Spleen (tissue), 11 donors: ENCODE measurements around the gene DUSP9. TPM values are rescaled to one million over a fixed set of nuclear protein-coding genes. Genes with fewer than 3 reads are reported as not detected.

Experiments used
- DNase-seq: peaks from one replicate; pipeline ENCODE4 v3.0.0-alpha.2; 2020
- H3K27ac ChIP-seq, 8 donors: fragments of 200-600 bp; sonication (generic) in 7 of 8; 1 replicate in 4 of 8; 2 replicates in 4 of 8; pipeline versions ENCODE4 v1.5.0 to v1.8.0; 2016 to 2021; ENCODE audit warnings: inconsistent platforms in 4 of 8, mild to moderate bottlenecking in 4 of 8, moderate library complexity in 1 of 8
- H3K27me3 ChIP-seq, 7 donors: fragments of 200-600 bp; sonication (generic) in 6 of 7; replicated peaks in 1 of 7; 1 replicate in 4 of 7; 2 replicates in 3 of 7; pipeline versions ENCODE4 v1.5.0 to v1.8.0; 2016 to 2021; ENCODE audit warnings: inconsistent platforms in 3 of 7, mild to moderate bottlenecking in 1 of 7
- H3K36me3 ChIP-seq, 6 donors: fragments of 200-600 bp; sonication (generic) in 5 of 6; 1 replicate in 4 of 6; 2 replicates in 2 of 6; pipeline versions ENCODE4 v1.5.0 to v1.8.0; 2016 to 2021; ENCODE audit warnings: inconsistent platforms in 2 of 6
- H3K4me1 ChIP-seq, 6 donors: fragments of 200-600 bp; sonication (generic) in 5 of 6; 1 replicate in 3 of 6; 2 replicates in 3 of 6; pipeline versions ENCODE4 v1.5.0 to v1.8.0; 2016 to 2021; ENCODE audit warnings: inconsistent platforms in 3 of 6
- H3K4me3 ChIP-seq, 8 donors: fragments of 200-600 bp; sonication (generic) in 7 of 8; 1 replicate in 4 of 8; 2 replicates in 4 of 8; pipeline versions ENCODE4 v1.5.0 to v1.8.0; 2016 to 2021; ENCODE audit warnings: inconsistent platforms in 4 of 8, mild to moderate bottlenecking in 4 of 8, moderate library complexity in 2 of 8
- H3K9me3 ChIP-seq, 8 donors: fragments of 200-600 bp; sonication (generic) in 7 of 8; 1 replicate in 4 of 8; 2 replicates in 4 of 8; pipeline versions ENCODE4 v1.5.0 to v1.8.0; 2016 to 2021; ENCODE audit warnings: inconsistent platforms in 4 of 8
- CTCF ChIP-seq, 11 experiments: fragments of 200-600 bp in 7 of 11; fragments of 450-650 bp in 4 of 11; sonication (generic) in 4 of 11; IDR thresholded peaks in 8 of 11; conservative IDR thresholded peaks in 3 of 11; 1 replicate in 7 of 11; 2 replicates in 4 of 11; pipeline versions ENCODE4 v1.4.0 to v1.8.0; 2016 to 2021; ENCODE audit warnings: antibody characterized with exemption in 11 of 11, inconsistent platforms in 4 of 11, mild to moderate bottlenecking in 1 of 11
- POLR2A ChIP-seq, 3 donors: fragments of 450-650 bp; IDR thresholded peaks; one replicate each; pipeline ENCODE4 v1.5.1; 2017; ENCODE audit warnings: antibody characterized with exemption in 3 of 3, mild to moderate bottlenecking in 1 of 3
- POLR2AphosphoS5 ChIP-seq, 3 donors: sonication (generic); formaldehyde crosslinking; IDR thresholded peaks; one replicate each; pipeline ENCODE4 v1.5.1; 2017; ENCODE audit warnings: antibody characterized with exemption in 3 of 3
- WGBS, 5 donors: extraction: QIAGEN DNeasy Blood & Tissue Kit in 3 of 5; methylation state at CpG; one replicate each; pipeline versions ENCODE4 v1.1.5 to v1.1.7; 2013 to 2018; 5-methylcytosine and 5-hydroxymethylcytosine counted together
- intact Hi-C: fragments of 100-400 bp; cut with DNase I; formaldehyde crosslinking; loops from one replicate; pipeline ENCODE4 v1.15.0; 2023; ENCODE audit warnings: low total_unique reads
- polyA plus RNA-seq, 3 donors: library from polyadenylated mRNA; stranded (reverse); fragments of 200-250 nt; gene quantifications; one replicate each; pipeline ENCODE4 v1.2.1, GENCODE V29; 2013
- total RNA-seq, 7 donors: library from RNA; depleted of rRNA in 3 of 7; stranded (reverse); fragments of >200 nt in 3 of 7; fragmentation: NEBNext Ultra II Directional in 4 of 7; extraction: Animal tissue kit (Norgen Biotek cat#: 25700) in 4 of 7; gene quantifications; one replicate each; pipeline versions ENCODE4 v1.1.0 to v1.2.1, GENCODE V29; 2016 to 2021
- donor health status: healthy with polysubstance abuse.
- donor health status: DM: no; HTN: no; CAD: no; lungs with moderate emphysema.
- donor health status: DM: no; HTN: no; CAD: no.
- donor health status: Bipolar disorder and iron deficiency.
- donor health status: healthy.
- donor health status: DM: no; HTN: no; CAD: no.
- donor health status: DM: yes; HTN: yes; CAD: no.

The DUSP9 gene
- total and polyA plus RNA-seq, 10 donors: 0.09 to 0.17 TPM; not detected in 8

- peaks cover 0 to 43% (median 14%) of the 10 kb centered on the region in 7 donors for H3K27me3 ChIP-seq
- intact Hi-C loops: loop anchor here (10.0 kb wide), 1 partner anchor 54 kb away; no protein-coding TSS in a partner anchor
- no peak for TF ChIP-seq CTCF (IDR thresholded peaks at IDR 0.05 in 8 of 11, conservative IDR thresholded peaks at IDR 0.05 in 3 of 11)
- H3K4me1 ChIP-seq: peaks cover 0 to 10% (median 3%) of the 10 kb centered on the region in 6 donors
- H3K4me3 ChIP-seq: no peak overlapping the region
- no peak overlapping the region for H3K27ac ChIP-seq
- H3K9me3 ChIP-seq: peaks cover 0 to 6% (median 0%) of the 10 kb centered on the region in 8 donors
- WGBS, 5 donors: 76 to 89% (median 86%) methylated on average over 5 to 11 of the region's 11 CpGs
- no peaks in the 10 kb centered on the region for H3K36me3 ChIP-seq
- no peak for DNase-seq
These were observed 21.6 kb downstream of the DUSP9 start for GRCh38 chrX:153668423-153669173.

- no peaks in the 10 kb centered on the region for H3K36me3 ChIP-seq
- intact Hi-C loops: loop anchor here (10.0 kb wide), 1 partner anchor 55 kb away; no protein-coding TSS in a partner anchor
- H3K27ac ChIP-seq: no peak overlapping the region
- TF ChIP-seq CTCF (IDR thresholded peaks at IDR 0.05 in 8 of 11, conservative IDR thresholded peaks at IDR 0.05 in 3 of 11) (peak; percentile 18 to 84 (median 79)), POLR2A (IDR thresholded peaks at IDR 0.05) (no peak)
- peaks cover 0 to 10% (median 3%) of the 10 kb centered on the region in 6 donors for H3K4me1 ChIP-seq
- peak; percentile 84 for DNase-seq
- no peak overlapping the region for H3K4me3 ChIP-seq
- 51 to 75% (median 58%) methylated on average over 6 to 17 of the region's 17 CpGs for WGBS, 5 donors
- peaks cover 0 to 48% (median 15%) of the 10 kb centered on the region in 7 donors for H3K27me3 ChIP-seq
- peaks cover 0 to 6% (median 0%) of the 10 kb centered on the region in 8 donors for H3K9me3 ChIP-seq
These were observed 22.3 kb downstream of the DUSP9 start for GRCh38 chrX:153669174-153669890.

GRCh38 chrX:153669901-153670731 is 23.1 kb downstream of the DUSP9 start:
- TF ChIP-seq POLR2A (IDR thresholded peaks at IDR 0.05): no peak
- no peak for TF ChIP-seq CTCF (IDR thresholded peaks at IDR 0.05 in 8 of 11, conservative IDR thresholded peaks at IDR 0.05 in 3 of 11)
- TF ChIP-seq POLR2AphosphoS5 (IDR thresholded peaks at IDR 0.05): no peak
- H3K4me3 ChIP-seq: no peak overlapping the region
- intact Hi-C loops: loop anchor here (10.0 kb wide), 1 partner anchor 55 kb away; no protein-coding TSS in a partner anchor
- H3K27me3 ChIP-seq: peaks cover 0 to 51% (median 15%) of the 10 kb centered on the region in 7 donors
- H3K27ac ChIP-seq: no peak overlapping the region
- H3K9me3 ChIP-seq: peaks cover 0 to 1% (median 0%) of the 10 kb centered on the region in 8 donors
- peak; percentile 70 for DNase-seq
- no peaks in the 10 kb centered on the region for H3K36me3 ChIP-seq
- WGBS, 5 donors: 60 to 88% (median 79%) methylated on average over 5 to 23 of the region's 23 CpGs
- H3K4me1 ChIP-seq: peaks cover 0 to 10% (median 3%) of the 10 kb centered on the region in 6 donors
